ENCODE data around the gene LCP1. TPM values are rescaled to one million over a fixed set of nuclear protein-coding genes. Genes with fewer than 3 reads are reported as not detected.

The LCP1 gene
- total RNA-seq, 1 experiment from 2014 or later: 32.1 TPM

- ChIA-PET CTCF (no interaction called here), POLR2A (no interaction called here)
- Mint-ChIP-seq H3K4me3 (ENCODE audit: unreplicated experiment) (no peak overlapping the region), H3K9me3 (ENCODE audit: unreplicated experiment) (no peaks in the 10 kb centered on the region), H3K27me3 (ENCODE audit: insufficient read depth, unreplicated experiment) (no peaks in the 10 kb centered on the region), H3K27ac (ENCODE audit: unreplicated experiment) (no peak overlapping the region), H3K36me3 (ENCODE audit: insufficient read depth, unreplicated experiment) (peaks cover 4% of the 10 kb centered on the region), H3K4me1 (ENCODE audit: low read depth, unreplicated experiment) (peaks cover 34% of the 10 kb centered on the region)
- Histone ChIP-seq H3K27me3 (replicated peaks; ENCODE audit: control insufficient read depth, insufficient read depth, low read length) (no peaks in the 10 kb centered on the region), H3K4me3 (ENCODE audit: low read depth, low read length) (no peak overlapping the region), H3K4me1 (peaks cover 33% of the 10 kb centered on the region), H3K9me3 (no peaks in the 10 kb centered on the region), H3K36me3 (ENCODE audit: control insufficient read depth, insufficient read depth, low read length) (no peaks in the 10 kb centered on the region)
- DNase-seq: no peak
- no TSS peak for BruUV-seq (replicated peaks)
- TF ChIP-seq CTCF (IDR thresholded peaks at IDR 0.05; ENCODE audit: insufficient read depth in 1 of 2, low read depth in 1 of 2, low read length in 1 of 2, severe bottlenecking in 1 of 2, unreplicated experiment in 1 of 2): no peak
- intact Hi-C loops (cut with micrococcal nuclease; ENCODE audit: unreplicated experiment): no loop called here
Observed at GRCh38 chr13:46132109-46132508, 49.9 kb downstream of the LCP1 start.

GRCh38 chr13:46131705-46132104 lies 50.3 kb downstream of the LCP1 start:
- peaks cover 37% of the 10 kb centered on the region for H3K4me1 ChIP-seq
- Mint-ChIP-seq H3K4me3 (ENCODE audit: unreplicated experiment) (no peak overlapping the region), H3K36me3 (ENCODE audit: insufficient read depth, unreplicated experiment) (peaks cover 4% of the 10 kb centered on the region), H3K9me3 (ENCODE audit: unreplicated experiment) (no peaks in the 10 kb centered on the region), H3K4me1 (ENCODE audit: low read depth, unreplicated experiment) (peaks cover 34% of the 10 kb centered on the region), H3K27me3 (ENCODE audit: insufficient read depth, unreplicated experiment) (no peaks in the 10 kb centered on the region), H3K27ac (ENCODE audit: unreplicated experiment) (no peak overlapping the region)
- no peak overlapping the region for H3K4me3 ChIP-seq (ENCODE audit: low read depth, low read length)
- no peaks in the 10 kb centered on the region for H3K9me3 ChIP-seq
- ChIA-PET CTCF (no interaction called here), POLR2A (no interaction called here)
- no peaks in the 10 kb centered on the region for H3K36me3 ChIP-seq (ENCODE audit: control insufficient read depth, insufficient read depth, low read length)
- TF ChIP-seq CTCF (IDR thresholded peaks at IDR 0.05; ENCODE audit: insufficient read depth in 1 of 2, low read depth in 1 of 2, low read length in 1 of 2, severe bottlenecking in 1 of 2, unreplicated experiment in 1 of 2): no peak
- intact Hi-C loops (cut with micrococcal nuclease; ENCODE audit: unreplicated experiment): no loop called here
- DNase-seq: no peak
- no peaks in the 10 kb centered on the region for H3K27me3 ChIP-seq (replicated peaks; ENCODE audit: control insufficient read depth, insufficient read depth, low read length)
- BruUV-seq (replicated peaks): no TSS peak

GRCh38 chr13:46129955-46130618 lies 51.9 kb downstream of the LCP1 start:
- TF ChIP-seq CTCF (IDR thresholded peaks at IDR 0.05; ENCODE audit: insufficient read depth in 1 of 2, low read depth in 1 of 2, low read length in 1 of 2, severe bottlenecking in 1 of 2, unreplicated experiment in 1 of 2): no peak
- Histone ChIP-seq H3K27me3 (replicated peaks; ENCODE audit: control insufficient read depth, insufficient read depth, low read length) (no peaks in the 10 kb centered on the region), H3K4me1 (peaks cover 26% of the 10 kb centered on the region), H3K4me3 (ENCODE audit: low read depth, low read length) (no peak overlapping the region), H3K36me3 (ENCODE audit: control insufficient read depth, insufficient read depth, low read length) (no peaks in the 10 kb centered on the region), H3K9me3 (no peaks in the 10 kb centered on the region)
- no peak overlapping the region for H3K4me3 Mint-ChIP-seq (ENCODE audit: unreplicated experiment)
- no TSS peak for BruUV-seq (replicated peaks)
- no peaks in the 10 kb centered on the region for H3K9me3 Mint-ChIP-seq (ENCODE audit: unreplicated experiment)
- no peaks in the 10 kb centered on the region for H3K36me3 Mint-ChIP-seq (ENCODE audit: insufficient read depth, unreplicated experiment)
- DNase-seq: no peak
- intact Hi-C loops (cut with micrococcal nuclease; ENCODE audit: unreplicated experiment): no loop called here
- no peak overlapping the region for H3K27ac Mint-ChIP-seq (ENCODE audit: unreplicated experiment)
- CTCF ChIA-PET: interaction anchor here (1.3 kb wide), 1 partner anchor 30 kb away, joined by 4 read pairs; no protein-coding TSS in a partner anchor
- peaks cover 21% of the 10 kb centered on the region for H3K4me1 Mint-ChIP-seq (ENCODE audit: low read depth, unreplicated experiment)
- POLR2A ChIA-PET: no interaction called here
- no peaks in the 10 kb centered on the region for H3K27me3 Mint-ChIP-seq (ENCODE audit: insufficient read depth, unreplicated experiment)
